ENCODE measurements around the gene CBFB. TPM values are rescaled to one million over a fixed set of nuclear protein-coding genes. Genes with fewer than 3 reads are reported as not detected.

CBFB gene
- total and polyA plus RNA-seq, 7 donors: 9.6 to 28.0 (median 21.3) TPM

Small RNA genes lying within 50 kb of the gene (small RNA-seq; reads per million reads assigned to genes)
- 0 reads per million in 3 donors for gene RN7SL543P

Other genes starting within 250 kb of the CBFB start
- gene TERB1, start 227.6 kb upstream of the CBFB start, total RNA-seq: under 1 TPM in 1 of 4 donors, not detected in 3; under 0.01 TPM
- under 1 TPM in 1 of 3 donors, not detected in 2; 0.03 TPM for gene TERB1, start 227.6 kb upstream of the CBFB start, polyA plus RNA-seq
- 10 to 100 TPM; 34.6 to 58.3 (median 46.9) TPM for gene NAE1, start 198.2 kb upstream of the CBFB start, total RNA-seq
- gene NAE1, start 198.2 kb upstream of the CBFB start, polyA plus RNA-seq: 10 to 100 TPM; 34.8 to 48.8 (median 35.9) TPM
- 1 to 10 TPM in 1 of 4 donors, not detected in 3; 1.9 TPM for gene CA7, start 184.7 kb upstream of the CBFB start, total RNA-seq
- 100 to 1,000 TPM; 112 to 188 (median 154) TPM for gene CA7, start 184.7 kb upstream of the CBFB start, polyA plus RNA-seq
- gene PDP2, start 148.6 kb upstream of the CBFB start, total RNA-seq: 1 to 10 TPM; 2.6 to 8.3 (median 4.7) TPM
- 1 to 10 TPM; 3.0 to 6.1 (median 5.1) TPM for gene PDP2, start 148.6 kb upstream of the CBFB start, polyA plus RNA-seq
- not detected for gene CDH16, start 110.3 kb upstream of the CBFB start, total RNA-seq
- under 1 TPM in 2 of 3 donors, not detected in 1; 0.19 to 0.60 TPM for gene CDH16, start 110.3 kb upstream of the CBFB start, polyA plus RNA-seq
- 10 to 100 TPM; 10.9 to 31.2 (median 16.3) TPM for gene RRAD, start 103.6 kb upstream of the CBFB start, total RNA-seq
- gene RRAD, start 103.6 kb upstream of the CBFB start, polyA plus RNA-seq: 1 to 10 TPM; 1.2 to 5.5 (median 1.8) TPM
- gene CIAO2B, start 94.7 kb upstream of the CBFB start, total RNA-seq: 100 to 1,000 TPM in 1 of 4 donors, 10 to 100 TPM in 3; 71.7 to 121 (median 82.8) TPM
- gene CIAO2B, start 94.7 kb upstream of the CBFB start, polyA plus RNA-seq: 100 to 1,000 TPM; 193 to 219 (median 214) TPM
- gene CES2, start 93.6 kb upstream of the CBFB start, total RNA-seq: 10 to 100 TPM; 21.8 to 25.5 (median 23.0) TPM
- 100 to 1,000 TPM in 1 of 3 donors, 10 to 100 TPM in 2; 53.4 to 163 (median 67.9) TPM for gene CES2, start 93.6 kb upstream of the CBFB start, polyA plus RNA-seq
- 1 to 10 TPM in 1 of 4 donors, under 1 TPM in 2, not detected in 1; 0.16 to 2.5 (median 0.55) TPM for gene CES3, start 67.9 kb upstream of the CBFB start, total RNA-seq
- 10 to 100 TPM; 10.8 to 48.4 (median 13.2) TPM for gene CES3, start 67.9 kb upstream of the CBFB start, polyA plus RNA-seq
- gene CES4A, start 40.6 kb upstream of the CBFB start, total RNA-seq: 1 to 10 TPM; 3.6 to 7.5 (median 4.1) TPM
- gene CES4A, start 40.6 kb upstream of the CBFB start, polyA plus RNA-seq: 1 to 10 TPM; 2.3 to 7.3 (median 3.0) TPM
- 10 to 100 TPM; 11.4 to 16.3 (median 14.0) TPM for gene PHAF1, start 80.8 kb downstream of the CBFB start, total RNA-seq
- gene PHAF1, start 80.8 kb downstream of the CBFB start, polyA plus RNA-seq: 1 to 10 TPM; 8.9 to 9.7 (median 9.0) TPM
- gene B3GNT9, start 121.8 kb downstream of the CBFB start, total RNA-seq: 10 to 100 TPM in 3 of 4 donors, 1 to 10 TPM in 1; 8.7 to 18.8 (median 12.2) TPM
- gene B3GNT9, start 121.8 kb downstream of the CBFB start, polyA plus RNA-seq: 1 to 10 TPM in 2 of 3 donors, under 1 TPM in 1; 0.46 to 4.9 (median 1.2) TPM
- 10 to 100 TPM; 16.1 to 23.2 (median 19.6) TPM for gene TRADD, start 130.8 kb downstream of the CBFB start, total RNA-seq
- 10 to 100 TPM; 23.4 to 30.2 (median 26.4) TPM for gene TRADD, start 130.8 kb downstream of the CBFB start, polyA plus RNA-seq
- 10 to 100 TPM in 2 of 4 donors, 1 to 10 TPM in 2; 7.5 to 11.8 (median 9.7) TPM for gene FBXL8, start 130.8 kb downstream of the CBFB start, total RNA-seq
- gene FBXL8, start 130.8 kb downstream of the CBFB start, polyA plus RNA-seq: 10 to 100 TPM in 2 of 3 donors, 1 to 10 TPM in 1; 4.9 to 19.1 (median 10.8) TPM
- gene HSF4, start 135.6 kb downstream of the CBFB start, total RNA-seq: 100 to 1,000 TPM in 1 of 4 donors, 10 to 100 TPM in 3; 21.2 to 109 (median 25.8) TPM
- 10 to 100 TPM in 1 of 3 donors, 1 to 10 TPM in 2; 1.2 to 17.9 (median 3.6) TPM for gene HSF4, start 135.6 kb downstream of the CBFB start, polyA plus RNA-seq
- 10 to 100 TPM; 23.2 to 36.7 (median 25.9) TPM for gene NOL3, start 141.4 kb downstream of the CBFB start, total RNA-seq
- 10 to 100 TPM; 12.7 to 23.9 (median 13.2) TPM for gene NOL3, start 141.4 kb downstream of the CBFB start, polyA plus RNA-seq
- gene MATCAP1, start 154.8 kb downstream of the CBFB start, total RNA-seq: 10 to 100 TPM in 1 of 4 donors, 1 to 10 TPM in 3; 6.6 to 22.2 (median 9.7) TPM
- gene MATCAP1, start 154.8 kb downstream of the CBFB start, polyA plus RNA-seq: 10 to 100 TPM in 1 of 3 donors, 1 to 10 TPM in 2; 3.0 to 30.3 (median 4.8) TPM
- gene EXOC3L1, start 161.0 kb downstream of the CBFB start, total RNA-seq: 1 to 10 TPM; 1.1 to 4.4 (median 1.9) TPM
- gene EXOC3L1, start 161.0 kb downstream of the CBFB start, polyA plus RNA-seq: 1 to 10 TPM; 2.5 to 8.4 (median 5.4) TPM
- gene E2F4, start 163.0 kb downstream of the CBFB start, total RNA-seq: 10 to 100 TPM; 59.9 to 85.9 (median 76.0) TPM
- 10 to 100 TPM; 40.0 to 71.0 (median 51.7) TPM for gene E2F4, start 163.0 kb downstream of the CBFB start, polyA plus RNA-seq
- 1 to 10 TPM in 2 of 4 donors, under 1 TPM in 2; 0.14 to 1.7 (median 1.1) TPM for gene ELMO3, start 170.0 kb downstream of the CBFB start, total RNA-seq
- 10 to 100 TPM; 31.8 to 41.8 (median 35.1) TPM for gene ELMO3, start 170.0 kb downstream of the CBFB start, polyA plus RNA-seq
- gene TMEM208, start 198.0 kb downstream of the CBFB start, total RNA-seq: 10 to 100 TPM; 15.3 to 31.4 (median 24.2) TPM
- 100 to 1,000 TPM in 1 of 3 donors, 10 to 100 TPM in 2; 33.0 to 109 (median 36.5) TPM for gene TMEM208, start 198.0 kb downstream of the CBFB start, polyA plus RNA-seq
- gene FHOD1, start 218.3 kb downstream of the CBFB start, total RNA-seq: 10 to 100 TPM in 2 of 4 donors, 1 to 10 TPM in 2; 6.7 to 17.1 (median 11.5) TPM
- gene FHOD1, start 218.3 kb downstream of the CBFB start, polyA plus RNA-seq: 10 to 100 TPM in 1 of 3 donors, 1 to 10 TPM in 2; 4.8 to 25.2 (median 5.5) TPM
- gene SLC9A5, start 219.8 kb downstream of the CBFB start, total RNA-seq: 1 to 10 TPM in 2 of 4 donors, under 1 TPM in 1, not detected in 1; 0.68 to 6.1 (median 1.1) TPM
- gene SLC9A5, start 219.8 kb downstream of the CBFB start, polyA plus RNA-seq: under 1 TPM in 2 of 3 donors, not detected in 1; 0.46 to 0.99 TPM